ENCODE measurements around the gene SCG2. TPM values are rescaled to one million over a fixed set of nuclear protein-coding genes. Genes with fewer than 3 reads are reported as not detected.
A peak's percentile ranks its signal among the peaks of the same experiment; 100 is the strongest.

SCG2 gene
- total RNA-seq, 1 donor from 2014 or later = 134 TPM

GRCh38 chr2:223560749-223561435 is 41.3 kb downstream of the SCG2 start:
- Mint-ChIP-seq H3K9me3 (ENCODE audit: unreplicated experiment) (no peaks in the 10 kb centered on the region), H3K27me3 (ENCODE audit: unreplicated experiment) (no peaks in the 10 kb centered on the region), H3K4me1 (ENCODE audit: unreplicated experiment) (peaks cover 17% of the 10 kb centered on the region), H3K4me3 (ENCODE audit: unreplicated experiment) (no peak overlapping the region), H3K36me3 (ENCODE audit: unreplicated experiment) (no peaks in the 10 kb centered on the region), H3K27ac (ENCODE audit: unreplicated experiment) (no peak overlapping the region)
- no peak for TF ChIP-seq CTCF (IDR thresholded peaks at IDR 0.05)
- DNase-seq (ENCODE audit: extremely low spot score, unreplicated experiment) = no peak

GRCh38 chr2:223558970-223559369 is 43.2 kb downstream of the SCG2 start:
- no peaks in the 10 kb centered on the region for H3K36me3 Mint-ChIP-seq (ENCODE audit: unreplicated experiment)
- no peak for DNase-seq (ENCODE audit: extremely low spot score, unreplicated experiment)
- H3K4me1 Mint-ChIP-seq (ENCODE audit: unreplicated experiment) = peaks cover 19% of the 10 kb centered on the region
- no peaks in the 10 kb centered on the region for H3K9me3 Mint-ChIP-seq (ENCODE audit: unreplicated experiment)
- H3K27ac Mint-ChIP-seq (ENCODE audit: unreplicated experiment) = no peak overlapping the region
- H3K27me3 Mint-ChIP-seq (ENCODE audit: unreplicated experiment) = no peaks in the 10 kb centered on the region
- no peak overlapping the region for H3K4me3 Mint-ChIP-seq (ENCODE audit: unreplicated experiment)
- no peak for TF ChIP-seq CTCF (IDR thresholded peaks at IDR 0.05)

- H3K4me1 Mint-ChIP-seq (ENCODE audit: unreplicated experiment) = peaks cover 14% of the 10 kb centered on the region
- TF ChIP-seq CTCF (IDR thresholded peaks at IDR 0.05) = no peak
- H3K9me3 Mint-ChIP-seq (ENCODE audit: unreplicated experiment) = peaks cover 5% of the 10 kb centered on the region
- H3K36me3 Mint-ChIP-seq (ENCODE audit: unreplicated experiment) = no peaks in the 10 kb centered on the region
- H3K4me3 Mint-ChIP-seq (ENCODE audit: unreplicated experiment) = no peak overlapping the region
- H3K27me3 Mint-ChIP-seq (ENCODE audit: unreplicated experiment) = no peaks in the 10 kb centered on the region
- DNase-seq (ENCODE audit: extremely low spot score, unreplicated experiment) = no peak
- no peak overlapping the region for H3K27ac Mint-ChIP-seq (ENCODE audit: unreplicated experiment)
These were observed 47.2 kb downstream of the SCG2 start for GRCh38 chr2:223554923-223555322.

GRCh38 chr2:223549215-223549614 is 52.9 kb downstream of the SCG2 start:
- peak overlapping the region; percentile 52 for H3K27ac Mint-ChIP-seq (ENCODE audit: unreplicated experiment)
- H3K4me3 Mint-ChIP-seq (ENCODE audit: unreplicated experiment) = peak overlapping the region; percentile 3
- H3K9me3 Mint-ChIP-seq (ENCODE audit: unreplicated experiment) = peaks cover 5% of the 10 kb centered on the region

GRCh38 chr2:223548194-223548593 is 54.0 kb downstream of the SCG2 start:
- H3K36me3 Mint-ChIP-seq (ENCODE audit: unreplicated experiment) = no peaks in the 10 kb centered on the region
- H3K4me1 Mint-ChIP-seq (ENCODE audit: unreplicated experiment) = peaks cover 37% of the 10 kb centered on the region
- H3K9me3 Mint-ChIP-seq (ENCODE audit: unreplicated experiment) = peaks cover 5% of the 10 kb centered on the region
- no peak overlapping the region for H3K4me3 Mint-ChIP-seq (ENCODE audit: unreplicated experiment)
- no peak for DNase-seq (ENCODE audit: extremely low spot score, unreplicated experiment)
- no peak for TF ChIP-seq CTCF (IDR thresholded peaks at IDR 0.05)
- H3K27me3 Mint-ChIP-seq (ENCODE audit: unreplicated experiment) = no peaks in the 10 kb centered on the region
- no peak overlapping the region for H3K27ac Mint-ChIP-seq (ENCODE audit: unreplicated experiment)

More at GRCh38 chr2:223549215-223549614, 52.9 kb downstream of the SCG2 start:
- TF ChIP-seq CTCF (IDR thresholded peaks at IDR 0.05) = no peak
- DNase-seq (ENCODE audit: extremely low spot score, unreplicated experiment) = no peak
- H3K36me3 Mint-ChIP-seq (ENCODE audit: unreplicated experiment) = no peaks in the 10 kb centered on the region
- peaks cover 37% of the 10 kb centered on the region for H3K4me1 Mint-ChIP-seq (ENCODE audit: unreplicated experiment)
- no peaks in the 10 kb centered on the region for H3K27me3 Mint-ChIP-seq (ENCODE audit: unreplicated experiment)

Other genes starting within 250 kb of the SCG2 start
- 3.1 and 3.5 TPM in 2 replicates for gene AP1S3, start 235.2 kb upstream of the SCG2 start, total RNA-seq

Measured in osteocyte (in vitro differentiated cells).